GM12873 (cell line): Measurements from ENCODE around the gene CDHR2.

ENCODE experiments used
- CTCF ChIP-seq: IDR thresholded peaks from 2 replicates; pipeline ENCODE4 v1.5.1; 2012; ENCODE audit warnings: low read depth, mild to moderate bottlenecking, moderate library complexity, low read length, control low read depth; ENCODE audit not compliant: insufficient read depth; ENCODE audit errors: missing control alignments

Gene CDHR2

GRCh38 chr5:176513788-176514187 lies 35.4 kb upstream of the CDHR2 start:
- TF ChIP-seq CTCF = no peak

- TF ChIP-seq CTCF = no peak
Measured at GRCh38 chr5:176514244-176514950, 34.7 kb upstream of the CDHR2 start.

- TF ChIP-seq CTCF = no peak
Measured at GRCh38 chr5:176515396-176515795, 33.7 kb upstream of the CDHR2 start.

- TF ChIP-seq CTCF = no peak
Measured at GRCh38 chr5:176517053-176517661, 32.0 kb upstream of the CDHR2 start.

DNA sequence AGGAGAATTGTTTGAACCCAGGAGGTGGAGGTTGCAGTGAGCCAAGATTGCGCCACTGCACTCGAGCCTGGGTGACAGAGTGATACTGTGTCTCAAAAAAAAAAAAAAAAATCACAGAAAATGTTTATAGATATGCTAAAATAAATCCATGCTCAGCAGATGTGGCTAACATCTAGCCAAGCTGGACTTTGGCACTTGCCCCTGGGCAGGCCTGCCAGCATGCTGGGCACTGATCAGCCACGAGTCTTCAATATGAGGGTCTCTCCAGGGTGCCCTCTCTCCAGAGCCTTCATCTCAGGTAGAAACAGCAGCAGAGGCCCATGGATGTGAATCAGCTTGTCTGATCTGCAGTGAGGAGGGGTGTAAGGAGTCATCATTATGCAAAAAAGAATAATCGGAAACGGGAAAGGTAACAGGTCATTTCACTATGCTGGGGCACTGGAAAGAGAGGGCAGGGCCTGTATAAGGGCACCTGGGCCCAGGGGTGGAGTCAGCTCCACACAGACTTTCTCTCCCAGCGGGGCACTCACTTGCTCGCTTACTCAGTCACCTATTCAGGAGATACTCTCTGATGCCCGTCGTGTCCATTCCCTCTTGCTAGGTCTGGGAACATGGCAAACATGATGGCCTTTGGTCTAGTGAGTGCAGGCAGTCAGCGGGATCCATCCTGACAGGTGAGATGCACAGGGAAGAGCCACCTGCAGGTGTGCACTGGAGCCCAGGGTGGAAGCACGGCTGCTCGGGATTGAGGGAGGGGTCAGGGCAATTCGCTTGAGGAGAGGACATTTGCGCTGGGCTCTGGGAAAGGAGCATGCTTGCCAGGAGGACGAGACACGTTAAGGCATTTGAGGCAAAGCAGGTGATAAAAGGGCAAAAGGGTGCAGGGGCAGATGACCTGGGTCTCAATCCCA lies 29.1 kb upstream of the CDHR2 start:
- TF ChIP-seq CTCF = no peak

GRCh38 chr5:176521286-176521685 lies 27.9 kb upstream of the CDHR2 start:
- TF ChIP-seq CTCF = no peak

GRCh38 chr5:176521699-176522263 lies 27.4 kb upstream of the CDHR2 start:
- no peak for TF ChIP-seq CTCF
